ENCODE measurements around the gene ATP6V1A. TPM values are rescaled to one million over a fixed set of nuclear protein-coding genes. Genes with fewer than 3 reads are reported as not detected.
A peak's percentile ranks its signal among the peaks of the same experiment; 100 is the strongest.

Gene ATP6V1A
- total RNA-seq, 1 experiment from 2014 or later = 89.6 TPM

DNA sequence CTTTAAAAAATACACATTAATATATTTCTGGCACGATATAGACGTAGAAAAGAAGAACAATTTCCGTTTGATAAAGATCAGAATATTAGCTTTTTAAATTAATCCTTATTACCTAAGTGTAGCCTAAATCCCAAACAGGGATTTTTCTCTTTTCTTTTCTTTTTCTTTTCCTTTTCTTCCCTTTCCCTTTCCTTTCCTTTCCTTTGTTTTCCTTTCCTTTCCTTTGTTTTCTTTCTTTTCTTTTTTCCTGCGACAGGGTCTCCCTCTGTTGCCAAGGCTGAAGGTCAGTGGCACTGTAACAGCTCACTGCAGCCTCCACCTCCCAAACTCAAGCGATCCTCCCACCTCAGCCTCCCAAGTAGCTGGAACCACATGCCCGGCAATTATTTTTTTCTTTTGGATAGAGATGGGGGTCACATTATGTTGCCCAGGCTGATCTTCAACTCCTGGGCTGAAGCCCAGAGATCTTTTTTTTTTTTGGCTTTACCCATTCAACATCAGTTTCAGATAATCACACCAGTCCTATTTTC lies 48.6 kb upstream of the ATP6V1A start:
- H3K4me3 ChIP-seq (ENCODE audit: low read depth in 2 of 2, low read length in 2 of 2) = peak overlapping the region; percentile 59 to 78
- CTCF ChIA-PET = no interaction called here
- DNase-seq (ENCODE audit: low read depth, low spot score) (no peak), ATAC-seq (no peak)
- in situ Hi-C loops (cut with HindIII; ENCODE audit: low pct_unique_long_range_greater_than_20kb, low sequenced_read_pairs) (no loop called here), intact Hi-C loops (cut with micrococcal nuclease; ENCODE audit: unreplicated experiment) (no loop called here)
- no peaks in the 10 kb centered on the region for H3K9me3 ChIP-seq (ENCODE audit: control insufficient read depth, insufficient read depth, low read depth, low read length)
- TF ChIP-seq TCF7L2 (IDR thresholded peaks at IDR 0.05; ENCODE audit: low read depth, low read length) = no peak
- no peak for TF ChIP-seq SIN3A (IDR thresholded peaks at IDR 0.05; ENCODE audit: borderline replicate concordance, insufficient read depth, low read depth, low read length)
- TF ChIP-seq, protein P1, sequence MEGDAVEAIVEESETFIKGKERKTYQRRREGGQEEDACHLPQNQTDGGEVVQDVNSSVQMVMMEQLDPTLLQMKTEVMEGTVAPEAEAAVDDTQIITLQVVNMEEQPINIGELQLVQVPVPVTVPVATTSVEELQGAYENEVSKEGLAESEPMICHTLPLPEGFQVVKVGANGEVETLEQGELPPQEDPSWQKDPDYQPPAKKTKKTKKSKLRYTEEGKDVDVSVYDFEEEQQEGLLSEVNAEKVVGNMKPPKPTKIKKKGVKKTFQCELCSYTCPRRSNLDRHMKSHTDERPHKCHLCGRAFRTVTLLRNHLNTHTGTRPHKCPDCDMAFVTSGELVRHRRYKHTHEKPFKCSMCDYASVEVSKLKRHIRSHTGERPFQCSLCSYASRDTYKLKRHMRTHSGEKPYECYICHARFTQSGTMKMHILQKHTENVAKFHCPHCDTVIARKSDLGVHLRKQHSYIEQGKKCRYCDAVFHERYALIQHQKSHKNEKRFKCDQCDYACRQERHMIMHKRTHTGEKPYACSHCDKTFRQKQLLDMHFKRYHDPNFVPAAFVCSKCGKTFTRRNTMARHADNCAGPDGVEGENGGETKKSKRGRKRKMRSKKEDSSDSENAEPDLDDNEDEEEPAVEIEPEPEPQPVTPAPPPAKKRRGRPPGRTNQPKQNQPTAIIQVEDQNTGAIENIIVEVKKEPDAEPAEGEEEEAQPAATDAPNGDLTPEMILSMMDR (IDR thresholded peaks at IDR 0.05) = no peak
- no peak for TF ChIP-seq POLR2AphosphoS5 (IDR thresholded peaks at IDR 0.05; ENCODE audit: low read depth, low read length)
- TF ChIP-seq REST (IDR thresholded peaks at IDR 0.05; ENCODE audit: insufficient read depth in 1 of 2, low read depth in 2 of 2, low read length in 1 of 2) = no peak
- peaks cover 17% of the 10 kb centered on the region for H3K4me1 ChIP-seq (ENCODE audit: control insufficient read depth, insufficient read depth, low read length)
- no TSS peak for BruUV-seq (replicated peaks)
- H3K36me3 ChIP-seq (ENCODE audit: control insufficient read depth, insufficient read depth, low read length) = no peaks in the 10 kb centered on the region
- peak overlapping the region; percentile 98 for H3K27ac ChIP-seq (ENCODE audit: low read length)
- POLR2A ChIA-PET = interaction anchor here (0.6 to 0.7 kb wide), 2 partner anchors 127 to 677 kb away, joined by 3 to 5 read pairs; no protein-coding TSS in a partner anchor
- H3K27me3 ChIP-seq (ENCODE audit: control insufficient read depth, insufficient read depth, low read length) = no peaks in the 10 kb centered on the region

DNA sequence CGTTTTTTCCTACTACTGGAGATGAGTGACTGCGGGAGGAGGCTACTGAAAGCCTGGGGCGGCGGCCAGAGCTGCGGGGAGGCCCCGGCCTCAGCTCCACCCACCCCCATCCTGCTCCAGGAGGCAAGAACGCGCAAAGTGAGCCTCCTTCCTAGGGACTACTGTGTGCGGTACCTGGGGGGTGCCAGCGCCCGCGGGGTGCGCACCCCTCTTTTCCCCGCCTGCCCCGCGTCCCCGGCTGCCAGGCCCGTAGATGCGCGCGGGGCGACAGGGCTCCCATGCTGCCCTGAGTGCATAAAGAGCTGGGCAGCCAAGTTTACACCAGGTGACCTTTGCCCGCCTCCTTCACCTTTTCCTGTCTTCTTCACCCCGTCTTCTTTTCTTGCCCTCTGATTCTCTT lies 47.9 kb upstream of the ATP6V1A start:
- no peak for DNase-seq (ENCODE audit: low read depth, low spot score)
- no peaks in the 10 kb centered on the region for H3K27me3 ChIP-seq (ENCODE audit: control insufficient read depth, insufficient read depth, low read length)
- no peaks in the 10 kb centered on the region for H3K9me3 ChIP-seq (ENCODE audit: control insufficient read depth, insufficient read depth, low read depth, low read length)
- intact Hi-C loops (cut with micrococcal nuclease; ENCODE audit: unreplicated experiment) (no loop called here), in situ Hi-C loops (cut with HindIII; ENCODE audit: low pct_unique_long_range_greater_than_20kb, low sequenced_read_pairs) (no loop called here)
- BruUV-seq (replicated peaks) = no TSS peak
- H3K4me1 ChIP-seq (ENCODE audit: control insufficient read depth, insufficient read depth, low read length) = peaks cover 17% of the 10 kb centered on the region
- no peaks in the 10 kb centered on the region for H3K36me3 ChIP-seq (ENCODE audit: control insufficient read depth, insufficient read depth, low read length)
- POLR2A ChIA-PET = interaction anchor here (0.6 to 0.7 kb wide), 3 partner anchors 29 to 686 kb away, joined by 4 to 5 read pairs (median 5); no protein-coding TSS in a partner anchor
- H3K27ac ChIP-seq (ENCODE audit: low read length) = peak overlapping the region; percentile 98
- CTCF ChIA-PET = no interaction called here
- TF ChIP-seq POLR2AphosphoS5 (IDR thresholded peaks at IDR 0.05; ENCODE audit: low read depth, low read length) (no peak; the same call in 1 of the 2 replicates), REST (IDR thresholded peaks at IDR 0.05; ENCODE audit: insufficient read depth in 1 of 2, low read depth in 2 of 2, low read length in 1 of 2) (no peak), SIN3A (IDR thresholded peaks at IDR 0.05; ENCODE audit: borderline replicate concordance, insufficient read depth, low read depth, low read length) (no peak), TCF7L2 (IDR thresholded peaks at IDR 0.05; ENCODE audit: low read depth, low read length) (no peak)
- TF ChIP-seq, protein P1 (IDR thresholded peaks at IDR 0.05) = no peak
- peak; percentile 57 for ATAC-seq
- H3K4me3 ChIP-seq (ENCODE audit: low read depth in 2 of 2, low read length in 2 of 2) = peak overlapping the region; percentile 40 to 59
